Measurements from ENCODE around the gene SLC25A11.

The SLC25A11 gene

GRCh38 chr17:4945944-4946280, 6.1 kb upstream of the SLC25A11 start:
- H3K18ac ChIP-seq (ENCODE audit: low read length) = no peak overlapping the region
- no peak overlapping the region for H2BK12ac ChIP-seq (ENCODE audit: low read length)
- H2AK5ac ChIP-seq (ENCODE audit: low read length) = no peak overlapping the region
- no peak overlapping the region for H4K12ac ChIP-seq (ENCODE audit: low read depth, low read length)
- peak overlapping the region; percentile 93 for H3K4me2 ChIP-seq (ENCODE audit: low read length)
- H3K14ac ChIP-seq (ENCODE audit: low read length) = no peak overlapping the region
- H3K27me3 ChIP-seq (ENCODE audit: insufficient read depth, low read length) = no peaks in the 10 kb centered on the region
- H3K23ac ChIP-seq (ENCODE audit: low read length) = no peak overlapping the region
- H4K8ac ChIP-seq (ENCODE audit: low read depth, low read length) = no peak overlapping the region
- H2AFZ ChIP-seq (ENCODE audit: insufficient read depth, low read length, poor library complexity) = no peak overlapping the region
- H4K91ac ChIP-seq (ENCODE audit: low read depth, low read length) = no peak overlapping the region
- DNase-seq = no peak
- peak overlapping the region; percentile 71 for H3K4ac ChIP-seq (ENCODE audit: low read depth, low read length)
- no peak overlapping the region for H3K4me3 ChIP-seq (ENCODE audit: low read depth, low read length)
- peaks cover 30% of the 10 kb centered on the region for H3K79me1 ChIP-seq (ENCODE audit: low read length)
- peaks cover 1% of the 10 kb centered on the region for H3K9me3 ChIP-seq (ENCODE audit: insufficient read depth, low read depth, low read length)
- H2BK120ac ChIP-seq (ENCODE audit: insufficient read depth, low read length, poor library complexity) = no peak overlapping the region
- peaks cover 37 to 49% of the 10 kb centered on the region in 2 experiments for H3K36me3 ChIP-seq (ENCODE audit: control insufficient read depth in 1 of 2, insufficient read depth in 2 of 2, low read length in 2 of 2)
- H2BK5ac ChIP-seq (ENCODE audit: low read depth, low read length, poor library complexity) = no peak overlapping the region
- peak overlapping the region; percentile 0 for H3K27ac ChIP-seq (ENCODE audit: low read depth, low read length)
- no CpG with 5 or more reads among the region's 4 CpGs for WGBS (ENCODE audit: extremely low coverage, insufficient coverage, insufficient read length)
- peaks cover 24 to 34% of the 10 kb centered on the region in 2 experiments for H3K4me1 ChIP-seq (ENCODE audit: control insufficient read depth in 1 of 2, insufficient read depth in 2 of 2, low read length in 2 of 2)
- no peak overlapping the region for H3K9ac ChIP-seq (ENCODE audit: low read length)
- H3K79me2 ChIP-seq (ENCODE audit: control insufficient read depth, insufficient read depth, low read length, poor library complexity) = peaks cover 27% of the 10 kb centered on the region

GRCh38 chr17:4945176-4945943, 5.5 kb upstream of the SLC25A11 start:
- no peak overlapping the region for H4K12ac ChIP-seq (ENCODE audit: low read depth, low read length)
- H3K27ac ChIP-seq (ENCODE audit: low read depth, low read length) = peak overlapping the region; percentile 57
- H3K4me1 ChIP-seq (ENCODE audit: control insufficient read depth in 1 of 2, insufficient read depth in 2 of 2, low read length in 2 of 2) = peaks cover 19 to 29% of the 10 kb centered on the region in 2 experiments
- H3K18ac ChIP-seq (ENCODE audit: low read length) = no peak overlapping the region
- no peak overlapping the region for H3K23ac ChIP-seq (ENCODE audit: low read length)
- DNase-seq = peak; percentile 92
- 100% methylated on average over 1 of the region's 7 CpGs for WGBS (ENCODE audit: extremely low coverage, insufficient coverage, insufficient read length)
- H4K91ac ChIP-seq (ENCODE audit: low read depth, low read length) = no peak overlapping the region
- H3K36me3 ChIP-seq (ENCODE audit: control insufficient read depth in 1 of 2, insufficient read depth in 2 of 2, low read length in 2 of 2) = peaks cover 37 to 49% of the 10 kb centered on the region in 2 experiments
- H4K8ac ChIP-seq (ENCODE audit: low read depth, low read length) = no peak overlapping the region
- H3K79me2 ChIP-seq (ENCODE audit: control insufficient read depth, insufficient read depth, low read length, poor library complexity) = peaks cover 31% of the 10 kb centered on the region
- H2BK5ac ChIP-seq (ENCODE audit: low read depth, low read length, poor library complexity) = no peak overlapping the region
- no peak overlapping the region for H2BK12ac ChIP-seq (ENCODE audit: low read length)
- peak overlapping the region; percentile 2 for H3K9ac ChIP-seq (ENCODE audit: low read length)
- H3K4me3 ChIP-seq (ENCODE audit: low read depth, low read length) = no peak overlapping the region
- no peak overlapping the region for H2AFZ ChIP-seq (ENCODE audit: insufficient read depth, low read length, poor library complexity)
- H3K79me1 ChIP-seq (ENCODE audit: low read length) = peaks cover 32% of the 10 kb centered on the region
- H3K14ac ChIP-seq (ENCODE audit: low read length) = no peak overlapping the region
- peaks cover 1% of the 10 kb centered on the region for H3K9me3 ChIP-seq (ENCODE audit: insufficient read depth, low read depth, low read length)
- no peak overlapping the region for H2BK120ac ChIP-seq (ENCODE audit: insufficient read depth, low read length, poor library complexity)
- peak overlapping the region; percentile 93 for H3K4me2 ChIP-seq (ENCODE audit: low read length)
- H2AK5ac ChIP-seq (ENCODE audit: low read length) = no peak overlapping the region
- H3K27me3 ChIP-seq (ENCODE audit: insufficient read depth, low read length) = no peaks in the 10 kb centered on the region
- H3K4ac ChIP-seq (ENCODE audit: low read depth, low read length) = peak overlapping the region; percentile 71

GRCh38 chr17:4944554-4945175, 4.8 kb upstream of the SLC25A11 start:
- Histone ChIP-seq H3K79me1 (ENCODE audit: low read length) (peaks cover 30% of the 10 kb centered on the region), H3K23ac (ENCODE audit: low read length) (no peak overlapping the region), H2BK12ac (ENCODE audit: low read length) (no peak overlapping the region), H3K9me3 (ENCODE audit: insufficient read depth, low read depth, low read length) (peaks cover 1% of the 10 kb centered on the region), H3K9ac (ENCODE audit: low read length) (no peak overlapping the region), H3K27me3 (ENCODE audit: insufficient read depth, low read length) (no peaks in the 10 kb centered on the region), H3K4me2 (ENCODE audit: low read length) (peak overlapping the region; percentile 0), H3K79me2 (ENCODE audit: control insufficient read depth, insufficient read depth, low read length, poor library complexity) (peaks cover 27% of the 10 kb centered on the region), H2BK5ac (ENCODE audit: low read depth, low read length, poor library complexity) (no peak overlapping the region), H4K91ac (ENCODE audit: low read depth, low read length) (no peak overlapping the region), H3K18ac (ENCODE audit: low read length) (peak overlapping the region; percentile 47), H3K14ac (ENCODE audit: low read length) (no peak overlapping the region), H3K4me3 (ENCODE audit: low read depth, low read length) (no peak overlapping the region), H2AFZ (ENCODE audit: insufficient read depth, low read length, poor library complexity) (no peak overlapping the region), H3K4me1 (ENCODE audit: control insufficient read depth in 1 of 2, insufficient read depth in 2 of 2, low read length in 2 of 2) (peaks cover 17 to 25% of the 10 kb centered on the region in 2 experiments), H3K27ac (ENCODE audit: low read depth, low read length) (peak overlapping the region; percentile 57), H4K12ac (ENCODE audit: low read depth, low read length) (no peak overlapping the region), H2BK120ac (ENCODE audit: insufficient read depth, low read length, poor library complexity) (no peak overlapping the region), H3K36me3 (ENCODE audit: control insufficient read depth in 1 of 2, insufficient read depth in 2 of 2, low read length in 2 of 2) (peaks cover 37 to 49% of the 10 kb centered on the region in 2 experiments), H3K4ac (ENCODE audit: low read depth, low read length) (peak overlapping the region; percentile 4), H2AK5ac (ENCODE audit: low read length) (no peak overlapping the region), H4K8ac (ENCODE audit: low read depth, low read length) (peak overlapping the region; percentile 9)
- WGBS (ENCODE audit: extremely low coverage, insufficient coverage, insufficient read length) = no CpG with 5 or more reads among the region's 8 CpGs
- DNase-seq = no peak

- no peak overlapping the region for H4K91ac ChIP-seq (ENCODE audit: low read depth, low read length)
- no peak overlapping the region for H2BK5ac ChIP-seq (ENCODE audit: low read depth, low read length, poor library complexity)
- peaks cover 1% of the 10 kb centered on the region for H3K9me3 ChIP-seq (ENCODE audit: insufficient read depth, low read depth, low read length)
- no peak overlapping the region for H2AK5ac ChIP-seq (ENCODE audit: low read length)
- WGBS (ENCODE audit: extremely low coverage, insufficient coverage, insufficient read length) = no CpG with 5 or more reads among the region's 3 CpGs
- H4K12ac ChIP-seq (ENCODE audit: low read depth, low read length) = no peak overlapping the region
- peak overlapping the region; percentile 57 for H3K27ac ChIP-seq (ENCODE audit: low read depth, low read length)
- no peak overlapping the region for H2AFZ ChIP-seq (ENCODE audit: insufficient read depth, low read length, poor library complexity)
- DNase-seq = peak in 1 of 2 donors; percentile 49
- H3K9ac ChIP-seq (ENCODE audit: low read length) = no peak overlapping the region
- H3K27me3 ChIP-seq (ENCODE audit: insufficient read depth, low read length) = no peaks in the 10 kb centered on the region
- no peak overlapping the region for H4K8ac ChIP-seq (ENCODE audit: low read depth, low read length)
- H3K79me1 ChIP-seq (ENCODE audit: low read length) = peaks cover 30% of the 10 kb centered on the region
- H3K4me3 ChIP-seq (ENCODE audit: low read depth, low read length) = no peak overlapping the region
- H3K14ac ChIP-seq (ENCODE audit: low read length) = no peak overlapping the region
- no peak overlapping the region for H3K4ac ChIP-seq (ENCODE audit: low read depth, low read length)
- no peak overlapping the region for H2BK12ac ChIP-seq (ENCODE audit: low read length)
- H3K23ac ChIP-seq (ENCODE audit: low read length) = no peak overlapping the region
- H3K79me2 ChIP-seq (ENCODE audit: control insufficient read depth, insufficient read depth, low read length, poor library complexity) = peaks cover 31% of the 10 kb centered on the region
- peaks cover 37 to 49% of the 10 kb centered on the region in 2 experiments for H3K36me3 ChIP-seq (ENCODE audit: control insufficient read depth in 1 of 2, insufficient read depth in 2 of 2, low read length in 2 of 2)
- no peak overlapping the region for H3K18ac ChIP-seq (ENCODE audit: low read length)
- no peak overlapping the region for H2BK120ac ChIP-seq (ENCODE audit: insufficient read depth, low read length, poor library complexity)
- peaks cover 17 to 27% of the 10 kb centered on the region in 2 experiments for H3K4me1 ChIP-seq (ENCODE audit: control insufficient read depth in 1 of 2, insufficient read depth in 2 of 2, low read length in 2 of 2)
- no peak overlapping the region for H3K4me2 ChIP-seq (ENCODE audit: low read length)
Observed at GRCh38 chr17:4944163-4944553, 4.3 kb upstream of the SLC25A11 start.

All from trophoblast cell (in vitro differentiated cells and primary cell).